ENCODE measurements around the gene USP51.
"Not testable (repeated sequence)": the region's sequence is repeated elsewhere in the genome, so short reads cannot be mapped to it uniquely, and the experiment has no call there.

Gene USP51

GRCh38 chrX:55489314-55490009, at the start of gene USP51:
Gene USP51 (minus strand): TSS chrX:55489848. CDS start chrX:55488939, 909 bp downstream.
- peak; percentile 17 to 93 (median 36) for DNase-seq
- intact Hi-C loops (cut with DNase I), result no loop called here

GRCh38 chrX:55524487-55524886, 34.8 kb upstream of the USP51 start:
- peak in 1 of 10 donors; percentile 8 for DNase-seq
- intact Hi-C loops (cut with DNase I), result no loop called here

DNA sequence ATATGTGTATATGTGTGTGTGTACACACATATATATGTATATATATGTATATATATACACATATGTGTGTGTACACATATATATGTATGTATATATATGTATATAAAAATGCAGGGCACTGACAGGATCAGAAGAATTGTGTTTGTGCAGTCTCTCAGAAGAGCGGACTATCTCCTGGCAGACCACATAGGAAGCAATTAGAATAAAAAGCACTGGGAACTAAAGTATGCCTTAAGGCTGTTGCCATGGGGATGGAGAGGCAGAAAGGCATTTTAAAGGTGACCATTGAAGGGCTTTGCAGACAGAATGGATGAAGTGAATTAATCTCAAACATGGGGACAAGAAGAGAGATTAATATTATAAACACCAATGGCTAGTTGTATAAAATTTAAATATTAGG, 33.7 kb upstream of the USP51 start:
- DNase-seq, result no peak
- intact Hi-C loops (cut with DNase I), result no loop called here

DNA sequence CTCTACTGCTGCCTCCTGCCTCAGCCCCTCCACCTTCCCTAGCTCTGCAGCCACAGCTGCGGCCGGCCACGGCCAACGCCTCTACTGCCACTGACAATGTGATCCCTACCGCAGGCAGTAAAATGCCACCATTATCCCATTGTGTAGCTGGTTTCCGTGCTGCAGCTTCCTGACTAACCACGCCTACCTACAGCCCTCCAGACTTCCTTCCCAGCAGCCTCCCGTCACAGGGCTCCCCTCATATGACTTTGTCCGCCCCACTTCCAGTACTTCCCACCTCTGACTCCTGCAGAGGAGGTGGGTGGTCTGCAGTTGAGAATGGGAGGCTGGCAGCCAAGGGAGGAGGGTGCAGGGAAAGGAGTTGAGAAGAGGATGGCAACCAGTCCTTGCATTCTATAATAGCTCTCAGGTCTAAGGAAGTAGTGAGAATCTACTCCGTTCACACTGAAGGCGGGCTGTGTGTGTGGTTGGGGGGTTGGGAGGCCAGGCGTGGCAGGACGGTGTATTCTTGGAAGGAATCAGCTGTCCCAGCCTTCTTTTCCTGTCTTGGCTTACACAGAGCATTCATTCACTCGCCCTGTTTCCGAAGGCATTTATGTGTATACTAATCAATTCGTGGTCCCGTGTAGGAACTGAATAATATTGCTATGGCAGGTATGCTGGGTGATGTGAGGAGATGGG, 33.1 kb upstream of the USP51 start:
- intact Hi-C loops (cut with DNase I), result no loop called here
- peak in 7 of 10 donors; percentile 2 to 62 (median 15) for DNase-seq

DNA sequence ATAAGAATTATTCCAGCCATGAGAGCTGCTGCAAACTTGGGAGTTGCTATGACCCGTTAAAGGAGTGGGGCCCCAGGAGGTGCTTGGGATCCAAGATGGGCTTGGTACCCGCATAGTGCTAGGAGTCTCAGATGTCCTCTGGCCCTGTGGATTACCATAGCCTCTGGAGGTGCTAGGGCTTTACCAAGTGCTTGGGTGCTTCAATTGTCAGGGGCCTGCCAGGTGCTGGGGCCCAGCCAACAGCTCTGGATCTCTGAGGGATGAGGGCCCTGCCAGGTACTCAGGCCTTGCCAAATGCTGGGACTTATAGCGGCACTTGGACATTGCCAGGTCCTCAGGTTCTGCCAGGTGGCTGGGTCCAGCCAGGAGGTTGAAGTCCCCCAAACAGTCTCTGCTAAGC, 32.0 kb upstream of the USP51 start:
- peak in 2 of 10 donors; percentile 57 to 71 for DNase-seq
- intact Hi-C loops (cut with DNase I), result no loop called here

- DNase-seq; intact Hi-C loops (cut with DNase I): not testable (repeated sequence)
These were observed 27.3 kb upstream of the USP51 start for GRCh38 chrX:55516794-55517481.

DNA sequence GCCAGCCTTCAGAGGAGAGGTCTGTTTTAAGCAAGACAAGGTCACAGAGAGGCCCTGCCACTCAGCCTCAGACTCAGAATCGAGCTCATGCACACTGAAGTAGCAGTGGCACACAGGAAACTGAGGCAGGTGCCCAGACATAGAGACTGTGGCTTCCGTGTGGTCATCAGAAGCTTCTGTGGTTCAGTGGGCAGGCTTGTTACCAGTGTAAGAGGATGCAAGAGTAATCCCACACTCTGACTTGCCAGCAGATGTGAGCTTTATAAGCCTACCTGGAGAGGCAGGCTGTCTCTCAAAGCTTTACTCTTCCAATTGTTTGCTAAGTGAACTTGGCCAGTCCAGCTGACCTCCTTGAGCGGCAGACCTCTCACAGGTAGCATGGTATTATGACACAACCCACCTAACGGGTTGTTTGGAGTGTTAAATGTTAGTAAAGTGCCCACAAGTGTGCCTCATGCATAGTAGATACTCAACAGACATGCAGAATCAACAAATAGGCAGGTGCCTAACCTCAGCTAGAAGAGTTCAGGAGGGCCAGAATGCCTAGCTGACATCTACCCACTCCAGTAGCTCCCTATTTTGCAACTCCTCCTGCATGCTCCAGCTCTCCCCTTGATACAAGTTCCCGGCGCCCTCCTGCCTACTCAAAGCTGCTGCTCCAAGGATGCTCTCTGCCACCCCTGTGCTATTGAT, 23.5 kb upstream of the USP51 start:
- DNase-seq; intact Hi-C loops (cut with DNase I): not testable (repeated sequence)

GRCh38 chrX:55508410-55509152, 18.9 kb upstream of the USP51 start:
- intact Hi-C loops (cut with DNase I); DNase-seq: not testable (repeated sequence)

DNA sequence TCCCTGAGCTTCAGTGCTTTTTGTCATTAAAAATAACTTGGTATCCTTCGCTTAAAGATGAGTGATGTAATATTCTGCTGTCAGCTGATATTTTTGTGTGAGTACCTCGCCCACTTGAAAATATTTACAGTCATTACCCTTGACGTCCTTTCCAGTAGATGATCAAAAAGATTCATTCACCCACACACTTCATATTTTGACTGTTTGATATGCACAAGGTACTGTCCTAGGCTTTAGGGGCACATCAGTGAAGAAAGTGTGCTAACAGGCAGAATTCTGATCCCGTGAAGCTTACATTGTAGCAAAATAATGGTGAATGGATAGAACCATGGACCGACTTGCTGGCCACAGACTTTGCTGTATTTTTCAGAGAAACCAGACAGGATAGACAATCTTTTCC, 18.1 kb upstream of the USP51 start:
- intact Hi-C loops (cut with DNase I); DNase-seq: not testable (repeated sequence)

GRCh38 chrX:55507010-55507409, 17.4 kb upstream of the USP51 start:
- intact Hi-C loops (cut with DNase I); DNase-seq: not testable (repeated sequence)

DNA sequence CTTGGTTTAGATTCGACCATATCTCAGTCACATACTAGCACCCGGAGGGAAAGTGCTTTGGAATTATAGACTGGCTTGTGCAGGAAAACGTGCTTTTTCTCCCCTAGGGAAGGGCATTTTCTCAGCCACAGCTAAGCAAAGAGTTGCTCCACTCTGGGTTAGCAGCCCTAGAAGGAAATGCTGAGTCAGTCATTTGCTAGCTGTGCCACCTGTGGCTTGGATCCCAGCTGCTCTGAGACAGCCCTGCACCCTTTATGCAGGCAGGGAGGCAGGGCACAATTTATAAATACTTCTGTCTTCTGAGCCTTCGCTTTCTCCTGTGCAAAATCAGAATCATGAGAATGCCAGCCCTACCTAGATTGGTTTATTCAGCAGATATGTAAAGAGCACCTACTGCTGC, 1.3 kb upstream of the USP51 start:
- DNase-seq, result peak in 2 of 10 donors; percentile 3 to 65
- intact Hi-C loops (cut with DNase I), result no loop called here

GRCh38 chrX:55490121-55490520, 473 bp upstream of the USP51 start:
- intact Hi-C loops (cut with DNase I), result no loop called here
- no peak for DNase-seq

DNA sequence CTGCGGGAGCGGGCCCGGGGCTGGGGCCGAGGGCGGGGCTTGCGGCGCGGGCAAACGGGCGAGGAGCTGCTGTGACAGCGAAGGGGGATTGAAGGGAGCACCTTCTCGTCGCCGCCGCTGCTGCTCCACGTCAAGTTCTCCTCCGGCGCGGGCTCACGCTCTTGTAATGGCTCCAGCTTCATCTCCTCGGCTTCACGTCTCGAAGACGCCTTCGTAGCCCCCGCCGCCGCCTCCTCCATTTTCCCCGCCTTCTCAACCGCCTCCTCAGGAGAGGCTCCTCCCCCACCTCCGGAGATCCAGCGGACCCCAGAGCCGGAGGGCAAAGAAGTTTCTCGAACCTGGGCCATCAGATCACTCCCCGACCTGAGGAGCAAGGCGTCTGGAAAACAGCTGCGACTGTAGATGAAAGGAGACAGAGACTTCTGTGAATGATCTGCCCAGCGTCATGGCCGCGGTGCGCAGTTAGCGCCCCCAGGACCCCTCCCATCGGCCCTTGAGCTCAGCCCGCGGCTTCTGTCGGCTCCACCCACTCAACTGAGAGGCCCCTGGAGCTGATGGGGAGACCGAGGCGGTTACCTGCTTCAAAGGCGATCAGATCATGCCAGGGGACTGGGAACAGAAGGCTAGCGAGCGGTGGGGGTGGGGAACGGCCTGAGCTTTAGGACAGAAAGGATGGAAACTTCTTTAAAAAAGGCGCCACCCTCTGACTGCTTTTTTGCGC, 895 bp downstream of the USP51 start:
- intact Hi-C loops (cut with DNase I), result no loop called here
- peak; percentile 60 to 94 (median 70) for DNase-seq

- DNase-seq, result peak in 4 of 10 donors; percentile 18 to 85 (median 54)
- intact Hi-C loops (cut with DNase I), result no loop called here
These were observed 1.5 kb downstream of the USP51 start for GRCh38 chrX:55488006-55488592.

- peak in 3 of 10 donors; percentile 10 to 31 (median 17) for DNase-seq
- intact Hi-C loops (cut with DNase I), result no loop called here
These were observed 2.5 kb downstream of the USP51 start for GRCh38 chrX:55487143-55487542.

- intact Hi-C loops (cut with DNase I), result no loop called here
- peak in 7 of 10 donors; percentile 11 to 82 (median 28) for DNase-seq
These were observed 2.9 kb downstream of the USP51 start for GRCh38 chrX:55486736-55487135.

DNA sequence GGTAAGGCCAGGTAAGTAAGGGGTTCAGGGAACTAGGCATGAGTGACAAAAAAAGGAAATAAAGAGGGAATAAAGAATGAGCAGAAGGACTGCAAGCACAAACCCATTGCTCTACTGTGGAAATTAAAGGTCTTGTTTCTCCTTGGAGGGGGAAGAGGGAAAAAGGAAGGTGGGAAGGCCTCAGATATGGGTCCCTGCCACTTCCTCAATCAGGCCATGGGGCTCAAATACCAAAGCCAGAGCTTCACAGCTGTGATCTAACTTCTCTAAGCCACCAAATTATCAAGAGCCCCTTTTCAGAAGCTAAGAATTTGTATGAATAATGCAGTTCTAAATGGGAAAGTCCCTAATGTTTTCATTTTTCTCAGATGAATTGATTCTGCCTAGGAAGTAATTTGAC, 4.7 kb downstream of the USP51 start:
- intact Hi-C loops (cut with DNase I), result no loop called here

DNA sequence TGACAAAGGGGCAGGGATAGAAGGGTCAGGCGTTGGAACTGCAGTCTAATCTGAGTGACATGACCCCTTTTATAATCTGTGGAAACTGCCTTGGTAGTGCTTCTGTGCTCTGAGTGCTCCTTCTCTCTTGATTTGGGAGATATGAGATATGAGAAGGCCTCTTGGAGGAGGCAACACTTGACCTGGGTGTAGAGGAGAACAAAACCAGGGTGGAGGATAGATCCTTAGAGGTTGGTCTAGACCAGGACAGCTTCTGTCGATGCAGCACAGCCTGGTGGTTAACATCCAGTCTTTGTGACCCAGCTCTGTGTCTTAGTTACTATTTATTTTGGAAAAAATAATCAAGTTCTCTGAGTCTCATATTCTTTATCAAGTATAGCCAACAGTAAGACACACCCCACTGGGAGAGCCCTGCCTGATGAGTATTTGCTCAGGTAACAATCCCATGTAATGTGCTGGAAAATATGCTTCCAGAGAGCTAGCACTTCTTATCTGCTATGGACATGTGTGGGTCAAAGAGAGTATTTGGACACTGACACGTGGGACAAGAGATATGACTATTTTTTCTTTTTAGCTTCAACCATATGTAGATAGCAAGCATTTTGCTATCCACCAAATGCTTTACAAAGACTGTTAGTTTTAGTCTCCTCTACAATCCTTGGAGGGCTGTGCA, 9.1 kb downstream of the USP51 start:
- no peak for DNase-seq

More for the DNA sequence above, 4.7 kb downstream of the USP51 start:
- no peak for DNase-seq

More for the DNA sequence above, 9.1 kb downstream of the USP51 start:
- intact Hi-C loops (cut with DNase I), result no loop called here
